HepG2 (cell line): Measurements from ENCODE around the gene CAPN2. TPM values are rescaled to one million over a fixed set of nuclear protein-coding genes. Genes with fewer than 3 reads are reported as not detected.
A peak's percentile ranks its signal among the peaks of the same experiment; 100 is the strongest.

Source experiments
- ATAC-seq: fragments of 200-7000 bp; cut with Tn5 transposase; 3 replicates; pipeline ENCODE4 v1.9.1; 2020; ENCODE audit warnings: mild to moderate bottlenecking, moderate library complexity
- BruUV-seq: library from RNA; stranded (reverse); fragments of 400-500 nt; replicated peaks from 2 replicates; lab custom pipeline; 2021; lab: Mats Ljungman, UMichigan
- CTCF ChIA-PET: fragments of 300-600 bp; formaldehyde crosslinking; extraction: SDS; loops from one replicate; lab custom pipeline; 2021; ENCODE audit warnings: low total read pairs, inconsistent platforms, low intra/inter-chr PET ratio; lab: Yijun Ruan, JAX
- POLR2A ChIA-PET: fragments of 350-600 bp; sonication (Branson Sonifier 250); formaldehyde crosslinking; loops from one replicate; lab custom pipeline; 2020; ENCODE audit warnings: antibody characterized with exemption, inconsistent platforms; lab: Yijun Ruan, JAX
- DNase-seq: peaks from one replicate; pipeline ENCODE4 v3.0.0-alpha.2; 2015; ENCODE audit warnings: low spot score
- FAIRE-seq: peaks from 3 replicates; lab custom pipeline; 2011; peaks lifted over from hg19 to GRCh38; lab: Jason Lieb, UNC
- H2AFZ ChIP-seq: one replicate; pipeline ENCODE4 v1.6.1; 2011; ENCODE audit warnings: low read length, inconsistent platforms
- H3K27ac ChIP-seq: fragments of 300-600 bp; 3 replicates; pipeline ENCODE4 v1.8.0; 2011; ENCODE audit warnings: mixed run types, mild to moderate bottlenecking, mixed read lengths, low read length, inconsistent platforms; ENCODE audit not compliant: insufficient read depth; ENCODE audit errors: extremely low read length
- H3K27me3 ChIP-seq, 2 experiments: fragments of 200-600 bp in 1 of 2; 2 replicates in 1 of 2; 3 replicates in 1 of 2; pipeline versions ENCODE4 v1.6.0 to v1.8.0; 2011; ENCODE audit warnings: low read length in 2 of 2, mild to moderate bottlenecking in 2 of 2, moderate library complexity in 2 of 2, inconsistent platforms in 1 of 2; ENCODE audit not compliant: insufficient read depth in 2 of 2, control insufficient read depth in 1 of 2
- H3K36me3 ChIP-seq, 2 experiments: fragments of 200-600 bp in 1 of 2; replicated peaks in 1 of 2; 2 replicates in 1 of 2; 3 replicates in 1 of 2; pipeline versions ENCODE4 v1.5.1 to v1.8.0; 2011; ENCODE audit warnings: low read length in 2 of 2, inconsistent platforms in 1 of 2; ENCODE audit not compliant: insufficient read depth in 2 of 2, control insufficient read depth in 1 of 2
- H3K4me1 ChIP-seq: 2 replicates; pipeline ENCODE4 v1.5.1; 2012; ENCODE audit warnings: low read length, inconsistent platforms; ENCODE audit not compliant: insufficient read depth
- H3K4me2 ChIP-seq: 2 replicates; pipeline ENCODE4 v1.6.0; 2011; ENCODE audit warnings: low read depth, low read length, inconsistent platforms
- H3K4me3 ChIP-seq, 3 experiments: fragments of 200-600 bp in 1 of 3; sonication (generic), shearing (Covaris generic) in 1 of 3; replicated peaks in 1 of 3; 2 replicates each; pipeline ENCODE4 v1.5.1; 2011 to 2016; ENCODE audit warnings: low read length in 3 of 3, inconsistent platforms in 2 of 3, low read depth in 2 of 3, mild to moderate bottlenecking in 2 of 3, control low read depth in 1 of 3, mixed read lengths in 1 of 3; ENCODE audit not compliant: insufficient read depth in 1 of 3
- H3K79me2 ChIP-seq: one replicate; pipeline ENCODE4 v1.6.1; 2011; ENCODE audit warnings: low read length, inconsistent platforms; ENCODE audit not compliant: insufficient read depth
- H3K9ac ChIP-seq: 2 replicates; pipeline ENCODE4 v1.6.0; 2011; ENCODE audit warnings: mild to moderate bottlenecking, low read depth, low read length, inconsistent platforms; ENCODE audit not compliant: insufficient read depth
- H3K9me3 ChIP-seq: 2 replicates; pipeline ENCODE4 v1.5.1; 2012; ENCODE audit warnings: mild to moderate bottlenecking, low read length
- H4K20me1 ChIP-seq: 2 replicates; pipeline ENCODE4 v1.6.0; 2011; ENCODE audit warnings: inconsistent platforms, mild to moderate bottlenecking, low read length, moderate library complexity; ENCODE audit not compliant: insufficient read depth
- ATF7 ChIP-seq, 2 experiments: fragments of 450-650 bp in 1 of 2; sonication (generic) in 1 of 2; formaldehyde crosslinking in 1 of 2; IDR thresholded peaks; 2 replicates each; pipeline versions ENCODE4 v1.4.0 to v1.6.1; 2016 to 2020; ENCODE audit warnings: antibody characterized with exemption in 1 of 2, mild to moderate bottlenecking in 1 of 2, missing genetic modification reagents in 1 of 2
- CERS6 ChIP-seq: sonication (generic); formaldehyde crosslinking; IDR thresholded peaks from 2 replicates; pipeline ENCODE4 v1.5.0; 2020; ENCODE audit warnings: missing genetic modification reagents
- MAFF ChIP-seq: IDR thresholded peaks from 2 replicates; pipeline ENCODE4 v1.6.1; 2011; ENCODE audit warnings: low read depth, low read length, improper control_type of control experiment
- MATR3 ChIP-seq: sonication (generic); formaldehyde crosslinking; IDR thresholded peaks from 2 replicates; pipeline ENCODE4 v1.4.0; 2020; ENCODE audit warnings: missing genetic modification reagents
- PRDM15 ChIP-seq: sonication (generic); formaldehyde crosslinking; IDR thresholded peaks from 2 replicates; pipeline ENCODE4 v1.4.0; 2020; ENCODE audit warnings: missing genetic modification reagents
- SRSF4 ChIP-seq: fragments of 200-400 bp; formaldehyde crosslinking; IDR thresholded peaks from one replicate; pipeline ENCODE4 v1.6.1; 2018; ENCODE audit warnings: mild to moderate bottlenecking, low read depth, low read length, moderate library complexity; ENCODE audit not compliant: poor library complexity, severe bottlenecking
- TBX2 ChIP-seq: sonication (generic); formaldehyde crosslinking; IDR thresholded peaks from 2 replicates; pipeline ENCODE4 v1.5.0; 2020; ENCODE audit warnings: missing genetic modification reagents, mild to moderate bottlenecking, borderline replicate concordance
- TIGD3 ChIP-seq: sonication (generic); formaldehyde crosslinking; IDR thresholded peaks from 2 replicates; pipeline ENCODE4 v1.5.1; 2020; ENCODE audit warnings: mild to moderate bottlenecking, missing genetic modification reagents, borderline replicate concordance
- WGBS: methylation state at CpG from one replicate; pipeline ENCODE4 v1.1.6; 2017; ENCODE audit warnings: low lambda C conversion rate; 5-methylcytosine and 5-hydroxymethylcytosine counted together
- in situ Hi-C: cut with HindIII; loops from 2 replicates; pipeline ENCODE4 v1.10.0; 2017; ENCODE audit warnings: low pct_unique_long_range_greater_than_20kb; ENCODE audit not compliant: extremely low pct_ligation_motif_present
- intact Hi-C: fragments of 100-400 bp; cut with micrococcal nuclease; formaldehyde crosslinking; loops from one replicate; pipeline ENCODE4 v1.10.0; 2022; ENCODE audit not compliant: unreplicated experiment
- polyA plus RNA-seq, 8 experiments: library from polyadenylated mRNA; depleted of rRNA in 3 of 8; stranded (reverse) in 7 of 8; unstranded in 1 of 8; fragments of >200 nt; fragmentation: Illumina TruSeq in 4 of 8; extraction: Trizol in 4 of 8; gene quantifications; 2 replicates each; pipeline versions ENCODE4 v1.2.1 to v1.2.3, GENCODE V29; 2011 to 2016; ENCODE audit warnings: low read depth in 4 of 8, missing spikeins in 1 of 8, mixed read lengths in 1 of 8; ENCODE audit not compliant: insufficient read depth in 1 of 8
- total RNA-seq, 5 experiments: library from RNA; depleted of rRNA; stranded (reverse); fragments of >200 nt; fragmentation: Illumina TruSeq; extraction: Trizol; gene quantifications; 2 replicates each; pipeline ENCODE4 v1.2.3, GENCODE V29; 2016; ENCODE audit warnings: low read depth in 1 of 5

CAPN2 gene
- total and polyA plus RNA-seq, 2 of the 13 experiments (the other 11 are each of a cell fraction or from before 2014, with no cell fraction given): 6.2 to 7.4 TPM

GRCh38 chr1:223745731-223746130 is 33.4 kb downstream of the CAPN2 start:
- no peak for ATAC-seq
- CTCF ChIA-PET: interaction anchor here (1.1 kb wide), 1 partner anchor 47 kb away, joined by 3 read pairs; no protein-coding TSS in a partner anchor
- no peaks in the 10 kb centered on the region; a peak in 1 of 5 replicates for H3K36me3 ChIP-seq
- POLR2A ChIA-PET: no interaction called here
- WGBS: 100% methylated on average over 4 of the region's 4 CpGs
- in situ Hi-C loops: no loop called here
- FAIRE-seq: no peak
- no TSS peak for BruUV-seq
- H3K27me3 ChIP-seq: 0 out of 5 replicates have a peak, but pooled peaks cover 0 to 2% of the 10 kb centered on the region in 2 experiments
- DNase-seq: no peak
- H4K20me1 ChIP-seq: no peaks in the 10 kb centered on the region
- H3K9me3 ChIP-seq: no peaks in the 10 kb centered on the region
- no peak overlapping the region for H3K4me2 ChIP-seq
- no peak overlapping the region for H3K27ac ChIP-seq
- H3K4me3 ChIP-seq: no peak overlapping the region
- H3K4me1 ChIP-seq: peaks cover 4% of the 10 kb centered on the region
- no peak overlapping the region for H2AFZ ChIP-seq
- TF ChIP-seq CERS6 (CRISPR knock-in tag): no peak
- 0 out of 2 replicates have a peak, but pooled peaks have one; percentile 40 for TF ChIP-seq ATF7 (IDR thresholded peaks at IDR 0.05)
- no peak for TF ChIP-seq ATF7 (CRISPR knock-in tag; IDR thresholded peaks at IDR 0.05)
- TF ChIP-seq MAFF: no peak
- TF ChIP-seq, all 625 proteins: peak for 1
- H3K9ac ChIP-seq: no peak overlapping the region
- intact Hi-C loops: loop anchor here (5.0 kb wide), 1 partner anchor 33 kb away; the partner anchor contains the start of gene CAPN2
- H3K79me2 ChIP-seq: no peaks in the 10 kb centered on the region

GRCh38 chr1:223747838-223748335 is 35.5 kb downstream of the CAPN2 start:
- H4K20me1 ChIP-seq: no peaks in the 10 kb centered on the region
- 92% methylated on average over 4 of the region's 4 CpGs for WGBS
- H3K27ac ChIP-seq: no peak overlapping the region
- no peak overlapping the region for H3K4me2 ChIP-seq
- H3K9ac ChIP-seq: no peak overlapping the region
- H3K4me1 ChIP-seq: peaks cover 17% of the 10 kb centered on the region
- no peaks in the 10 kb centered on the region; a peak in 1 of 5 replicates for H3K36me3 ChIP-seq
- intact Hi-C loops: loop anchor here (5.0 kb wide), 1 partner anchor 36 kb away; the partner anchor contains the start of gene CAPN2
- in situ Hi-C loops: no loop called here
- H3K27me3 ChIP-seq: 0 out of 5 replicates have a peak, but pooled peaks cover 0 to 2% of the 10 kb centered on the region in 2 experiments
- H3K79me2 ChIP-seq: no peaks in the 10 kb centered on the region
- H3K9me3 ChIP-seq: no peaks in the 10 kb centered on the region
- no TSS peak for BruUV-seq
- CTCF ChIA-PET: interaction anchor here (3.6 kb wide), 1 partner anchor 49 kb away, joined by 49 read pairs; no protein-coding TSS in a partner anchor
- H3K4me3 ChIP-seq: no peak overlapping the region
- ATAC-seq: no peak
- POLR2A ChIA-PET: no interaction called here
- FAIRE-seq: no peak
- no peak for DNase-seq
- no peak overlapping the region for H2AFZ ChIP-seq
- no peak for TF ChIP-seq TIGD3 (CRISPR knock-in tag)
- TF ChIP-seq PRDM15 (CRISPR knock-in tag): no peak
- no peak for TF ChIP-seq SRSF4
- no peak for TF ChIP-seq MATR3 (CRISPR knock-in tag)
- no peak for TF ChIP-seq TBX2
